GM03348 (cell line): ENCODE measurements around the gene DHRS1.
"Not testable (repeated sequence)": the region's sequence is repeated elsewhere in the genome, so short reads cannot be mapped to it uniquely, and the experiment has no call there.

Experiments used
- DNase-seq: peaks from one replicate; pipeline ENCODE4 v3.0.0; 2012; ENCODE audit warnings: low spot score

Gene DHRS1

DNA sequence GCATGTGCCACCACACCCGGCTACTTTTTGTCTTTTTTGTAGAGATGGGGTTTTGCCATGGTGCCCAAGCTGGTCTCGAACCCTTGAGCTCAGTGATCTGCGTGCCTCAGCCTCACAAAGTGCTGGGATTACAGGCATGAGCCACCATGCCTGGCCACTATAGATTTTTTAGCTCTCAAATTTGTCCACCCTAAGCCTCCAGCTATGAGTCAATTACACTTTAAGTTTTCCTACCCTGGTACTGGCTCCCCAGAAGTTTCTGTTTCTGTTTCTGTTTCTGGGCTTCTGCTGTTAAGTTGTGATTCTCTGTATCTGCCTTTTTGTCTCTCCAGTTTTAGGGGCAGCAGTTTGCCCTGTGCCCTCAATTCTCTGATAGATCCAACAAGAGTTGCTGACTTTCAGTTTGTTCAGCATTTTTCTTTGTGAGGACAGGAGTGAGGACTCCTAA is 52.8 kb downstream of the DHRS1 start:
- no peak for DNase-seq

DNA sequence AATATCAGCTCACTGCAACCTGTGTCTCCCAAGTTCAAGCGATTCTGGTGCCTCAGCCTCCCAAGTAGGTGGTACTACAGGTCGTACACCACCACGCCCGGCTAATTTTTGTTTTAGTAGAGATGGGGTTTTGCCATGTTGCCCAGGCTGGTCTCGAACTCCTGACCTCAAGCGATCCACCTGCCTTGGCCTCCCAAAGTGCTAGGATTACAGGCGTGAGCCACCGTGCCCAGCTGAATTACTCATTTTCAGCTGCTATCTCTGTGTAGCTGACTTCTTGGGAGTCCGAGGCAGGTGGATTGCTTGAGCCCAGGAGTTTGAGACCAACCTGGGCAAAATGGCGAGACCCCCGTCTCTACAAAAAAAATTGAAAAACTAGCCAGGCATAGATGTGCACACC is 54.2 kb downstream of the DHRS1 start:
- not testable (repeated sequence) for DNase-seq

DNA sequence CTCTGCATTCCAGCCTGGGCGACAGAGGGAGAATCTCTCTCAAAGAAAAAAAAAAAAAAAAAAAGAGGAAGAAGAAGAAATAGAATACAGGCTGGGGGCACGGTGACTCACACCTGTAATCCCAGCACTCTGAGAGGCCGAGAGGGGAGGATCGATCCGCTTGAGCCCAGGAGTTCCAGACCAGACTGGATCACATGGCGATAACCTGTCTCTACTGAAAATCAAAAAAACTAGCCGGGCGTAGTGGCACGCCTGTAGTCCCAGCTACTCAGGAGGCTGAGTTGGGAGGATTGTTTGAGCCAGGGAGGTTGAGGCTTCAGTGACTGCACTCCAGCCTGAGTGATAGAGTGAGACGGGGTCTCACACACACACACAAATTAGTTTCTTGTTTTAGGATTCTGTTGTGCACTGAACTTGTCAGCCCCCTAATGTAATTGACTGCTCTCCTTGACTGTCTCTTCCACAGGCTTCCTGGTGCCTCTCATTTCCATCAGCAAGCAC is 56.2 kb downstream of the DHRS1 start:
- no peak for DNase-seq

DNA sequence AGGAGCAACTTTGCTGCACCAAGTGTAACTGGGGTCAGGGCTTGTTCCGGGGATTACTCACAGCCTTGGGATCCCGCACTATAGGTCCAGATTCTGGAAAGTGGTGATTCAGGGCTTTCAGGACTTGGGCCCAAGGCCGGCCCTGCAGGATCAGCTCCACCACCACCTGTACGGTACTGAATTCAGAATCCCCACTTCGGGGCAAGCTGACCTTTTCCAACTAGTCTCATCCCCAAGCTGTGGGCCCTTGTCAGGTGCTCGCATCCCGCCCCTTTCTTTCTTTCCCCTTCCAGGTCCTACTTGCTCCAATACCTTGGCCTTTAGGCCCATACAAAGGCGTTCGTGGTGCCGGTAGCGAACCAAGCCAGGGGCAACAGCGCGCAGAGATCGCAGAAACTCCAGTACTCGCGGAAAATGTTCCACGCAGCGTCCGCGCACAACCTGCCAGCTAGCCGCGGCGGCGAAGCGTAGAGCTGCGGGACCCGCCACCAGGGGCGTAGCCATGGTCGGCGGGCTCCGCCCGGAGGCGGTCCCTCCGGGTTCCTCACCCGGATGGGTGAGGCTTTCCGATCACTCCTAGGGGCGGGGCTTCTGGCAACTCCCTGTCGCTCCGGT is 57.6 kb downstream of the DHRS1 start:
- DNase-seq = peak; percentile 97
